SU-DHL-6 (cell line): Measurements from ENCODE around the gene BTBD19.

Experiments used
- CTCF ChIP-seq: fragments of 200-600 bp; sonication (generic); IDR thresholded peaks from one replicate; pipeline ENCODE4 v1.5.1; 2017; ENCODE audit warnings: antibody characterized with exemption, mild to moderate bottlenecking, low read length, moderate library complexity; ENCODE audit not compliant: insufficient read depth, poor library complexity, severe bottlenecking
- EZH2phosphoT487 ChIP-seq: fragments of 200-600 bp; sonication (generic), shearing (Covaris generic); conservative IDR thresholded peaks from 2 replicates; pipeline ENCODE4 v1.6.1; 2018; ENCODE audit warnings: mild to moderate bottlenecking, antibody characterized with exemption, low read length, moderate library complexity, mixed read lengths

GRCh38 chr1:44822131-44822701, 13.9 kb downstream of the BTBD19 start:
- no peak for TF ChIP-seq CTCF
- TF ChIP-seq EZH2phosphoT487: no peak
